Sigmoid colon (tissue), 7 donors: ENCODE data around the gene DFFB. TPM values are rescaled to one million over a fixed set of nuclear protein-coding genes. Genes with fewer than 3 reads are reported as not detected.

Experiments
- DNase-seq: peaks from one replicate; pipeline ENCODE4 v3.0.0-alpha.2; 2019
- H3K27ac ChIP-seq, 4 donors: fragments of 200-600 bp; sonication (generic); one replicate each; pipeline ENCODE4 v1.5.1; 2016 to 2019; ENCODE audit warnings: mild to moderate bottlenecking in 1 of 4
- H3K27me3 ChIP-seq, 3 donors: fragments of 200-600 bp; sonication (generic); one replicate each; pipeline ENCODE4 v1.5.1; 2019; ENCODE audit warnings: mild to moderate bottlenecking in 1 of 3
- H3K36me3 ChIP-seq, 4 donors: fragments of 200-600 bp; sonication (generic); one replicate each; pipeline ENCODE4 v1.5.1; 2016 to 2019
- H3K4me1 ChIP-seq, 4 donors: fragments of 200-600 bp; sonication (generic); one replicate each; pipeline ENCODE4 v1.5.1; 2017 to 2019
- H3K4me3 ChIP-seq, 4 donors: fragments of 200-600 bp; sonication (generic); one replicate each; pipeline ENCODE4 v1.5.1; 2017 to 2019; ENCODE audit warnings: mild to moderate bottlenecking in 2 of 4, moderate library complexity in 1 of 4
- H3K9me3 ChIP-seq, 4 donors: fragments of 200-600 bp in 3 of 4; sonication (generic) in 3 of 4; one replicate each; pipeline versions ENCODE4 v1.5.1 to v1.6.1; 2013 to 2019
- EP300 ChIP-seq, 4 donors: sonication (generic); formaldehyde crosslinking; IDR thresholded peaks; one replicate each; pipeline ENCODE4 v1.6.1; 2017; ENCODE audit warnings: antibody characterized with exemption in 4 of 4
- POLR2A ChIP-seq, 2 donors: fragments of 450-650 bp; IDR thresholded peaks; one replicate each; pipeline ENCODE4 v1.6.1; 2016; ENCODE audit warnings: antibody characterized with exemption in 2 of 2, mild to moderate bottlenecking in 2 of 2, moderate library complexity in 2 of 2
- POLR2AphosphoS5 ChIP-seq, 4 donors: sonication (generic); formaldehyde crosslinking; IDR thresholded peaks; one replicate each; pipeline ENCODE4 v1.6.1; 2017; ENCODE audit warnings: antibody characterized with exemption in 4 of 4
- WGBS, 2 donors: extraction: QIAGEN DNeasy Blood & Tissue Kit; methylation state at CpG; one replicate each; pipeline ENCODE4 v1.1.7; 2013; 5-methylcytosine and 5-hydroxymethylcytosine counted together
- intact Hi-C: fragments of 100-400 bp; cut with DNase I; formaldehyde crosslinking; loops from one replicate; pipeline ENCODE4 v1.15.1; 2023
- polyA plus RNA-seq, 3 donors: library from polyadenylated mRNA; stranded (reverse); fragments of 200-250 nt; gene quantifications; one replicate each; pipeline ENCODE4 v1.2.3, GENCODE V29; 2013
- total RNA-seq, 4 donors: library from RNA; depleted of rRNA; stranded (reverse); fragments of >200 nt; gene quantifications; one replicate each; pipeline ENCODE4 v1.1.0, GENCODE V29; 2016
- TF ChIP-seq, protein P1 (sequence below), 4 experiments: fragments of 450-650 bp in 3 of 4; fragments of 200-600 bp in 1 of 4; IDR thresholded peaks; one replicate each; pipeline ENCODE4 v1.5.1; 2016 to 2019; ENCODE audit warnings: antibody characterized with exemption in 4 of 4, mild to moderate bottlenecking in 3 of 4, moderate library complexity in 2 of 4
- donor health status: healthy with polysubstance abuse.
- donor health status: Bipolar disorder and iron deficiency.
- donor health status: healthy.

The DFFB gene
- total and polyA plus RNA-seq, 7 donors: 1.8 to 9.0 (median 6.1) TPM

DNA sequence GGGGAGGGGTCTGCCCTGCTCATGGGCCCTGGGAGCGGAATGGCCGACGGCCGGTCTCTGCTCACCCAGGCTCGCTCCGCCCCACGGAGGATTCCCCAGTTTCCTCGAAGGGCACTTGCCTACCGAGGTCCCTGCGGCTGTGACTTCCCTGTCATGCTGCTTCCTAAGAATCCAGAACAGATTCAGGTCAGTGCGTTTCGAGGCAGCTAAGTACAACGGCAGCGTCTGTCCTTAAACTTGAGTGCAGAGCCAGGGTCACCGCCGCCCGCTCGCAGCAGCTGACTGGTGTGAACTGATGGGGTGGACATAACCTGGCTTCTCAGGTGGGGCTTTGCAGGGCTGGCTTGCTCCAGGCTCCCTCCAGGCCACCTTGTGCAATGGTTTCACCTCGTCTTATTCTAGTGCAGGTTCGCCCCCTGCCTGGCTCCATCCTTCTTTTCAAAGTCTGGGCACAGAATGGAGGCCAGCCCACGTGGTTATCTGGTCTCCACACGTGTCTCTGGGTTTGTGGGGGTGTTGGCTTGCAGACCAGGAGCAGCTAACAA lies 50.4 kb downstream of the DFFB start:
- Histone ChIP-seq H3K4me1 (peaks cover 0 to 9% (median 3%) of the 10 kb centered on the region in 4 donors), H3K36me3 (no peaks in the 10 kb centered on the region), H3K4me3 (no peak overlapping the region), H3K27me3 (peaks cover 5 to 22% (median 14%) of the 10 kb centered on the region in 3 donors), H3K9me3 (no peaks in the 10 kb centered on the region), H3K27ac (no peak overlapping the region)
- TF ChIP-seq POLR2A (IDR thresholded peaks at IDR 0.05) (no peak), EP300 (IDR thresholded peaks at IDR 0.05) (no peak), POLR2AphosphoS5 (IDR thresholded peaks at IDR 0.05) (no peak)
- TF ChIP-seq, protein P1, sequence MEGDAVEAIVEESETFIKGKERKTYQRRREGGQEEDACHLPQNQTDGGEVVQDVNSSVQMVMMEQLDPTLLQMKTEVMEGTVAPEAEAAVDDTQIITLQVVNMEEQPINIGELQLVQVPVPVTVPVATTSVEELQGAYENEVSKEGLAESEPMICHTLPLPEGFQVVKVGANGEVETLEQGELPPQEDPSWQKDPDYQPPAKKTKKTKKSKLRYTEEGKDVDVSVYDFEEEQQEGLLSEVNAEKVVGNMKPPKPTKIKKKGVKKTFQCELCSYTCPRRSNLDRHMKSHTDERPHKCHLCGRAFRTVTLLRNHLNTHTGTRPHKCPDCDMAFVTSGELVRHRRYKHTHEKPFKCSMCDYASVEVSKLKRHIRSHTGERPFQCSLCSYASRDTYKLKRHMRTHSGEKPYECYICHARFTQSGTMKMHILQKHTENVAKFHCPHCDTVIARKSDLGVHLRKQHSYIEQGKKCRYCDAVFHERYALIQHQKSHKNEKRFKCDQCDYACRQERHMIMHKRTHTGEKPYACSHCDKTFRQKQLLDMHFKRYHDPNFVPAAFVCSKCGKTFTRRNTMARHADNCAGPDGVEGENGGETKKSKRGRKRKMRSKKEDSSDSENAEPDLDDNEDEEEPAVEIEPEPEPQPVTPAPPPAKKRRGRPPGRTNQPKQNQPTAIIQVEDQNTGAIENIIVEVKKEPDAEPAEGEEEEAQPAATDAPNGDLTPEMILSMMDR (IDR thresholded peaks at IDR 0.05): no peak
- 80 to 85% methylated on average over 22 of the region's 22 CpGs for WGBS, 2 donors
- peak; percentile 55 for DNase-seq
- intact Hi-C loops: loop anchor here (10.0 kb wide), 2 partner anchors 283 to 1263 kb away; partner anchors contain the start of gene TPRG1L

DNA sequence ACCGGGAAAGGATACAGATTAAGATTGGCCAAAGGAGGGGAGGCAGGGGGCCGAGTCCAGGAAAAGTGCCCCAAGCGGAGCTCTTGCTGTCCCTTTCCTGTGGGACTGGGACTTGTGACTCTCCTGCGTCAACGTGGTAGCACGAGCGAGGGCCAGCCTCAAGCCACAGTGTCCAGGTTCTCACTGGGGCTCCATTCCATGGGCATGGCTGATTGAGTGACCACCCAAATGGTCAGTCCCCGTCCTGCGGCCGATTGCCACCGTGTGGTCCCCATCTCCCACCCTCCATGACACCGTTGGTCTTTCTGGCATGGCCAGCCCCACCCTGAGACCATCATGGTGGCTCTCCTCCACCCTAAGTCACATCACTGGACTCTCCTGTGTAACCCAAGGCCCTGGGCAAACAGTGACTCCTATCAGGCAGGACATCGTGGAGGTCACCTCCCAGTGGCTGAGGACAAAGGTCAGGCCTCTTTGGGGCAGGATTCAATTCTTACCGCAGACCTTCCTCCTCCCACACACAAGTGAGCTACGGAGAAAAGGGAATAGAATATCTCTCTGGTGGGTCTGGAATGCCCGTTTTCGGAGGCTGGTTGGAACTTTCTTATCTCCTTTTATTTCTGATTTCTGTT lies 51.7 kb downstream of the DFFB start:
- TF ChIP-seq POLR2A (IDR thresholded peaks at IDR 0.05) (no peak), EP300 (IDR thresholded peaks at IDR 0.05) (no peak), POLR2AphosphoS5 (IDR thresholded peaks at IDR 0.05) (no peak)
- TF ChIP-seq, protein P1 (IDR thresholded peaks at IDR 0.05): no peak
- peaks cover 0 to 9% (median 3%) of the 10 kb centered on the region in 4 donors for H3K4me1 ChIP-seq
- WGBS, 2 donors: 78 to 82% methylated on average over 17 of the region's 17 CpGs
- no peaks in the 10 kb centered on the region for H3K9me3 ChIP-seq
- H3K36me3 ChIP-seq: no peaks in the 10 kb centered on the region
- peaks cover 5 to 22% (median 14%) of the 10 kb centered on the region in 3 donors for H3K27me3 ChIP-seq
- no peak overlapping the region for H3K4me3 ChIP-seq
- peak; percentile 56 for DNase-seq
- no peak overlapping the region for H3K27ac ChIP-seq
- intact Hi-C loops: loop anchor here (10.0 kb wide), 2 partner anchors 284 to 1264 kb away; partner anchors contain the start of gene TPRG1L

DNA sequence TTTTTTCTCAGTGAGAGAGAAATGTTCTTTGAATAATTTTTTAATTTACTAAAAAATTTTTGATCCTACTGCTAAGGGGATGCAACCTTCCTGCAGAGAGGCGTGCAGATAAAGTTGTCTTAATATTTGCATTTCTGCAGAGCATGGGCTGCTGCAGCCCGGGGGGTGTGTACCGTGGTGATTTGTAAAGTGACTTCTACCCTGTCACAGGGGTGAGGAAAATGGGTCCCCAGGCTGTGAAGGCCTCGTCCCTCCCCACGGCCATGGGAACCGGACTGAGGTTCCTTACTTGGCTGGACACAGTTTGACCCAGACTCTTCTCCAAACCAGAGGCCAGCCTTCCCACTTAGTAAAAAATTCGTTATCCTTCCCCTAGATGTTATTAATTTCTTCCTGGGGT lies 52.3 kb downstream of the DFFB start:
- H3K4me3 ChIP-seq: no peak overlapping the region
- intact Hi-C loops: loop anchor here (5.0 to 10.0 kb wide), 3 partner anchors 285 to 1838 kb away; partner anchors contain the start of gene TPRG1L
- DNase-seq: no peak
- H3K4me1 ChIP-seq: peaks cover 0 to 9% (median 3%) of the 10 kb centered on the region in 4 donors
- TF ChIP-seq, protein P1 (IDR thresholded peaks at IDR 0.05): no peak
- no peak for TF ChIP-seq POLR2AphosphoS5 (IDR thresholded peaks at IDR 0.05)
- TF ChIP-seq POLR2A (IDR thresholded peaks at IDR 0.05): no peak
- TF ChIP-seq EP300 (IDR thresholded peaks at IDR 0.05): no peak
- H3K27me3 ChIP-seq: peaks cover 5 to 22% (median 14%) of the 10 kb centered on the region in 3 donors
- no peak overlapping the region for H3K27ac ChIP-seq
- WGBS, 2 donors: 71 to 80% methylated on average over 7 of the region's 7 CpGs
- H3K9me3 ChIP-seq: no peaks in the 10 kb centered on the region
- H3K36me3 ChIP-seq: no peaks in the 10 kb centered on the region

DNA sequence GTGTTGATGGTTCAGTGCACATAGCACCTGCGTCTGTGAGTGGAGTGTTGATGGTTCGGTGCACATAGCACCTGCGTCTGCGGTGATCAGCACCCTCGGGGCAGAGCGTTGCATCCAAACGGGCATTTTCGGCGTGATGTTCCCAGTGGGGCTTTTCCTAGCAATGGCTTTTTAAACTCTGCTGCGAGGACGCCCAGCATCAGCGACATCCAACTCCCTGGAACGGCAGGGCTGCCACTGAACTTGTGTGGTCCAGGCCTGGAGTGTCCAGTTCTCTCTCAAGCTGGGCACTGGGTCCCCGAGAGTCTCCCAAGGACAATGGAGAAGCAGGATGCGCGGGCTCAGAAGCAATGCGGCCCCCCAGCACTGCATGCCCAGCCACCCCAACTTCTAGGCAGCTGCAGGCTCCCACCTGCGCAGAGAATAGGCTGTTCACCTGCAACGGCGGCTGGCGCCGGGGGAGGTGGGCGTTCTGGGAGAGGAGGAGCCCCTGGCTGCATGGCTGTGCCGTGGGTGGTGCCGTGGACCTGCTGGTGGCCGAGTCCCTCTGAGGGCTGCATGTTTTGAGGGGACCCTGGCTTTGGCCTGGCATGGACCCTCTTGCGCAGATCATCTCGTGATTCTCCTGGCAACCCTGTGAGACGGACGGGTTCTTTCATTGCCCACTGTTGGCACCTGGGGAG lies 52.9 kb downstream of the DFFB start:
- no peak for DNase-seq
- TF ChIP-seq, protein P1 (IDR thresholded peaks at IDR 0.05): no peak
- no peak for TF ChIP-seq POLR2A (IDR thresholded peaks at IDR 0.05)
- no peak for TF ChIP-seq EP300 (IDR thresholded peaks at IDR 0.05)
- TF ChIP-seq POLR2AphosphoS5 (IDR thresholded peaks at IDR 0.05): no peak
- Histone ChIP-seq H3K4me1 (peaks cover 0 to 9% (median 3%) of the 10 kb centered on the region in 4 donors), H3K4me3 (no peak overlapping the region), H3K36me3 (no peaks in the 10 kb centered on the region), H3K27ac (no peak overlapping the region), H3K9me3 (no peaks in the 10 kb centered on the region), H3K27me3 (peaks cover 5 to 22% (median 14%) of the 10 kb centered on the region in 3 donors)
- intact Hi-C loops: loop anchor here (5.0 kb wide), 1 partner anchor 1837 kb away; no protein-coding TSS in a partner anchor
- WGBS, 2 donors: 80 to 85% methylated on average over 30 of the region's 30 CpGs
